Activated T-helper 2 cell treated with anti-CD3 and anti-CD28 coated beads, Interferon-gamma antibody, Interleukin-2, Interleukin-4, amounts not matched to agents 10 μg/mL and 5 μg/mL and 100 μg/mL, durations not matched to agents 14 hours and 24 hours and 36 hours (primary cell): ENCODE results near the gene CRYGS. TPM values are rescaled to one million over a fixed set of nuclear protein-coding genes. Genes with fewer than 3 reads are reported as not detected.
"Not testable (repeated sequence)": the region's sequence is repeated elsewhere in the genome, so short reads cannot be mapped to it uniquely, and the experiment has no call there.

Experiments used
- DNase-seq: peaks from one replicate; pipeline ENCODE4 v3.0.0; 2021; ENCODE audit warnings: low spot score
- H3K27ac Mint-ChIP-seq: one replicate; pipeline ENCODE4 v1.8.0; 2021; ENCODE audit warnings: mixed read lengths
- H3K27me3 Mint-ChIP-seq: one replicate; pipeline ENCODE4 v1.8.0; 2021; ENCODE audit warnings: low read depth, mixed read lengths
- H3K36me3 Mint-ChIP-seq: one replicate; pipeline ENCODE4 v1.8.0; 2021; ENCODE audit warnings: low read depth, mixed read lengths
- H3K4me1 Mint-ChIP-seq: one replicate; pipeline ENCODE4 v1.8.0; 2021; ENCODE audit warnings: low read depth, mixed read lengths
- H3K4me3 Mint-ChIP-seq: one replicate; pipeline ENCODE4 v1.8.0; 2021; ENCODE audit warnings: low read depth, mild to moderate bottlenecking, moderate library complexity, mixed read lengths
- H3K9me3 Mint-ChIP-seq: one replicate; pipeline ENCODE4 v1.8.0; 2021; ENCODE audit warnings: mixed read lengths
- intact Hi-C: fragments of 100-400 bp; cut with micrococcal nuclease; formaldehyde crosslinking; loops from one replicate; pipeline ENCODE4 v1.15.1; 2023
- total RNA-seq: library from RNA; stranded (reverse); gene quantifications from 2 replicates; pipeline ENCODE4 v1.2.3, GENCODE V29; 2022

CRYGS gene
- total RNA-seq, result 3.8 and 5.6 TPM in 2 replicates

DNA sequence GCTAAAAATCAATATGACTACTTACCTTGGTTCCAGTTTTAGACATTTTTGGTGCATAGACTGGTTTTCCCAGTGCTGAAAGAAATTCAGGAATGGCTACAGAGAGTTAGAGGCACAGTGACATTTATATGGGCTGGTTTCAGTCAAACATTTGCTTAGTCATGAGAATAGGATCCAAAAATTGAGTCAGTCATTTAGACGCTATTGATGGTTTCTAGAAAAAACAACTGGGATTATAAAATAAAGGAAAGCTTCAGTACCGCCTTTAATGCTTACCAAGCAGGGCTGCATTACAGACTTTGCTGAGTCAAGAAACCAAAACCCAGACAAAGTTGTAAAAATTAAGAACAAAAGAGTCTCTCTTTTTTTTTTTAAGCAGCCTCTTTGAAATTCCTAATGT lies at the start of gene CRYGS:
Gene CRYGS (minus strand): TSS at position 100 of the 400 bp plus-strand sequence. CDS start 54 bp downstream, at position 46.
- Mint-ChIP-seq H3K9me3 (no peaks in the 10 kb centered on the region), H3K4me1 (peaks cover 11% of the 10 kb centered on the region), H3K4me3 (no peak within 1 kb of the TSS), H3K27me3 (no peaks in the 10 kb centered on the region), H3K27ac (no peak within 1 kb of the TSS), H3K36me3 (peaks cover 29% of the 10 kb centered on the region)
- no peak for DNase-seq
- intact Hi-C loops, result loop anchor here (5.0 kb wide), 1 partner anchor 437 kb away; the partner anchor contains the start of gene ETV5

DNA sequence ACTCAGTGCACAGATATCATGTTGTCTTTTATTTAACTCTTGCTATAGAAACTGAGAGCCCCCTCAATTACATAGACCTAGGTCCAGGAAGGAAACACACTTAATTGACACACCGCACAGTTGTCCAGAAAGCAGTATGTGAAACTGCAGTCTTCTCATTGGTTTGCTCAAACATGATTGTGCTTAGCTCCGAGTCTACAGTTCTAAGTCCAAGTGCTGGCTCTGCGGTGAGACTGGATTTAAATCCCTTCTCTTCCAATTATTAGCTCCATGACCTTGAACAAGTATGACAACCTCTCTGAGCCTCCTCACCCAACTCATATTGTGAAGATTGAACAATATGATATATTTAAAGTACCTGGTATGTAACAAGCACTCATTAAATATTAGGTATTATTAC lies 49.7 kb upstream of the CRYGS start:
- Mint-ChIP-seq H3K4me1 (peaks cover 14% of the 10 kb centered on the region), H3K36me3 (no peaks in the 10 kb centered on the region), H3K4me3 (no peak overlapping the region), H3K27ac (no peak overlapping the region), H3K27me3 (peaks cover 15% of the 10 kb centered on the region), H3K9me3 (no peaks in the 10 kb centered on the region)
- no peak for DNase-seq
- intact Hi-C loops, result no loop called here

DNA sequence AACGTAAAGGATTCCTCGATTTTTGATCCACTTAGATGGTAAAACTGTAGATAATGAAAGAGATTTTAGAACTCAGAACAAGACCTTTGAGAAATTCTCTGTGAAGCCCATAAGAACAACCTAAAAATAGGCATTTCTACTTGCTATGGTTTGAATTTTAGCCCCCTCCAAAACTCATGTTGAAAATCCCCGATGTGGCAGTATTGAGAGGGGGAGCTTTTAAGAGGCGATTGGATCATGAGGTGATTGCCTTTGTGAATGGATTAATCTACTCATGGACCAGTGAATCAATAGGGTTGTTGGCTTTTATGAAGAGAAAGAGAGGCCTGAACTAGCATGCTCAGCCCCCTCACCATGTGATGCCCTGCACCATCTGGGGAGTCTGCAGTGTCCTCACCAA lies 48.5 kb upstream of the CRYGS start:
- H3K36me3 Mint-ChIP-seq, result peaks cover 3% of the 10 kb centered on the region
- no peak for DNase-seq
- no peaks in the 10 kb centered on the region for H3K9me3 Mint-ChIP-seq
- no peak overlapping the region for H3K4me3 Mint-ChIP-seq
- intact Hi-C loops, result no loop called here
- peaks cover 13% of the 10 kb centered on the region for H3K27me3 Mint-ChIP-seq
- H3K27ac Mint-ChIP-seq, result no peak overlapping the region
- peaks cover 20% of the 10 kb centered on the region for H3K4me1 Mint-ChIP-seq

DNA sequence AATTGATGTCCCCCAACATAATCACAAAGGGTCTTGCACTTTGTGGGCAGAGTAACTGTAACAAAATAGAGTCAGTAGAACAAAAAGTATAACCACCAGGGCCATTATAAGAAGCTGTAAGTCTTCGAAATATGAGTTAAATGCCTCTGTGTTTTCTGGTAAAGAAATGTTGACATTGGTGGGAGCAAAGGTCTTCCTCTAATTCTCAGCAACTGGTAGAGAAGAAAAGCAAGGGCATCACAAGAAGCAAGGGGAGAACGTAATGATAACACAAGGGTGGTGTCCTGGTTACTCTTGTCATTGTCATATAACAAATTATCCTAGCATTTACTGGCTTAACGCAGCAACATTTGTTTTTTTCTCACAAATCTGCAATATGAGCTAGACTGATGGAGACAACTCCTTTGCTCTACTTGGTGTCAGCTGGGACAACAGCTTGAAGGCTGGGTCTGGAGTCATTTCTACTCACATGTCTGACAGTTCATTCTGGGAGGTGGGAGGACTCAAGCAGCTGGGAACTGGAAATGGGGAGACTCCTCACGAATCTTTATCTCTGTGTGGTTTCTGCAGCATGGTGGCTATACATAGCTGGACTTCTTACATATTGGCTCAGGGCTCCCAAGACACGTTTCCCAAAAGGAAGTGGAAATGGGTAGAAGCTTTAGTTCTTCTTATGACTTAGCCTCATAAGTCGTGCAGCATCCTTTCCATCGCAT lies 46.6 kb upstream of the CRYGS start:
- H3K27ac Mint-ChIP-seq, result no peak overlapping the region
- no peak overlapping the region for H3K4me3 Mint-ChIP-seq
- peaks cover 16% of the 10 kb centered on the region for H3K4me1 Mint-ChIP-seq
- peaks cover 9% of the 10 kb centered on the region for H3K27me3 Mint-ChIP-seq
- intact Hi-C loops, result no loop called here
- H3K36me3 Mint-ChIP-seq, result peaks cover 8% of the 10 kb centered on the region
- no peak for DNase-seq
- no peaks in the 10 kb centered on the region for H3K9me3 Mint-ChIP-seq

DNA sequence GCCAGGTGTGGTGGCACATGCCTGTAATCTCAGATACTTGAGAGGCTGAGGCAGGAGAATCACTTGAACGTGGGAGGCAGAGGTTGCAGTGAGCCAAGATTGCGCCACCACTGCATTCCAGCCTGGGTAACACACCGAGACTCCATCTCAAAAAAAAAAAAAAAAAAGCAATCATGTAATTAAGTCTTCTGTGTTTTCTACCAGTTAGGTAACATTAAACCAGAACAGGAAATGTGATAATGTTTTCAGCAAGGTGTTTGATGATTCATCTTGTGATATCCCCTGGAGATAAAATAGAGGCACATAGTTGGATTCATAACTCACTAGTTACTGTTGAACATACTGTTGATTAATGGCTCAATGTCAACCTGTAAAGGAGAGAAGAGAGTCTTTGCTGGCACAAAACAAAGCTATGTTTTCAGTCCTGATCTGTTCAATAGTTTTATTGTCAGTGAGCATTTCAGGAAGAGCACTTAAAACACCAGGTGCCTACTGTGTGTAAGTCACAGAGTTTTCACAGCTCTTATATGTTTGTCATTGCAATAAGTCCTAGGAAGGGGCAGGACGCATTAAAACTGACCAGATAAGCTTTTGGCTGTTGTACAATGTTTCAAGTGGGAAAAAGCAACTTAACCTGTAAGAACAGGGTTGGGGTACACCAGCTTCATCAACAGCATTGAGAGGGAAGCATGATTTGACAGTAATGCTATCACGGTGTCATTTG lies 45.8 kb upstream of the CRYGS start:
- Mint-ChIP-seq H3K4me1 (peaks cover 16% of the 10 kb centered on the region), H3K36me3 (peaks cover 15% of the 10 kb centered on the region), H3K27ac (no peak overlapping the region), H3K9me3 (no peaks in the 10 kb centered on the region), H3K27me3 (peaks cover 9% of the 10 kb centered on the region), H3K4me3 (no peak overlapping the region)
- intact Hi-C loops, result no loop called here
- no peak for DNase-seq

DNA sequence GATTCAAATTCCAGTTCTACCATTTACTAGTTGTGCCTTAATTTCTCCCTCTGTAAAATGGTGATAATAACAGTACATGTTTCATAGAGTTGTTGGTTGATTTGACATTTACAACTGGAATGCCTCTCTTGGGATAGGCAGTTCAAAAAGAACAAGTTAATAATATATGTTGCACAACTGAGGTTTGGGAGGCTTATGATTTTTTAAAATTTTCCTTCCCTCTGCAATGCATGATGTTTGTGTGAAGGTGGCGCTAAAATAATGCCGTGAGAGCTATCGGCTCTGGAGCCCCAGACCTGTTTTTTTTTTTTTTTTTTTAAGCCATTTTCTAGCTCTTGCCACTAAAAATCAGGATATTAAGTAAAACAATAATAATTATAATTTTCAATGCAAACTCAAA lies 44.9 kb upstream of the CRYGS start:
- peaks cover 16% of the 10 kb centered on the region for H3K4me1 Mint-ChIP-seq
- no peak for DNase-seq
- H3K9me3 Mint-ChIP-seq, result no peaks in the 10 kb centered on the region
- H3K4me3 Mint-ChIP-seq, result no peak overlapping the region
- peaks cover 7% of the 10 kb centered on the region for H3K27me3 Mint-ChIP-seq
- intact Hi-C loops, result no loop called here
- H3K36me3 Mint-ChIP-seq, result peaks cover 24% of the 10 kb centered on the region
- no peak overlapping the region for H3K27ac Mint-ChIP-seq

DNA sequence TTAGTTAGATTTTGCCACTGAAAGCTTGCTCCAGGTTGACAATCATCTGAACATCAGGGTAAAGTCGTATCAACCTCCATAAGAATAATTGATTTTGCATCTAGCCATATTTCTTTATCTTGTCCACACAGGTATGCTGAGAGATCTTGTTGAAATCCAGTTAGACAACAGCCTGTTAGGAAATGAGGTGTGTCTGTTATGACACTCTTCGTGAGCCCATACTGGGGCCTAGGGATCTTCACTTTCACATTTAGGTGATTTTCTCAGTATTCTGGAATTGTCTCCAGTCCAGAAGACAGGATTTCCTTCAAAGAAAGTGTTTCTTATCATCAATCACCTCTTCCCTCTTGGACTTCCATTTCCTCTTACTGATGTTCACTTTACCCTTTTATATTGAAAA lies 44.5 kb upstream of the CRYGS start:
- Mint-ChIP-seq H3K27me3 (peaks cover 7% of the 10 kb centered on the region), H3K4me1 (peaks cover 16% of the 10 kb centered on the region), H3K4me3 (no peak overlapping the region), H3K9me3 (no peaks in the 10 kb centered on the region), H3K36me3 (peaks cover 29% of the 10 kb centered on the region), H3K27ac (no peak overlapping the region)
- DNase-seq, result no peak
- intact Hi-C loops, result no loop called here

DNA sequence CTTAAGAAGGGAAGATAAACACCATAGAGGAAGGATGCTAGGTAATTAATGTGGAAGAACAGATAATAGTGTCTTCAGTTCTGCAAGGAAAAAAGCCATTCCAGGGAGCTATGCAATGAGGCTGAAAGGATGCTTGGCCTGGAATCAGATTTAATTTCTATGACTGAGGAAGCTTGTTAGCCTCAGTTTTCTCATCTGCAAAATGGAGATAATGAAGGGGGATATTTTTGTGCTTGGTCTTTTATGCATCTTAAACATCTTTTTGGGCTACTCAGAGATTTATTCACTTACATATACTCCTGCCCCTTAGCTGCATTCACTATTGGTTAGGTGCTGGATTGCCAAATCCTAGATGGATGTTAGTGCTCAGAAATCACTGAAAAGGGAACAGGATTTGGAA lies 43.0 kb upstream of the CRYGS start:
- H3K27me3 Mint-ChIP-seq, result peaks cover 3% of the 10 kb centered on the region
- no peak for DNase-seq
- no peaks in the 10 kb centered on the region for H3K9me3 Mint-ChIP-seq
- no peak overlapping the region for H3K27ac Mint-ChIP-seq
- H3K36me3 Mint-ChIP-seq, result peaks cover 44% of the 10 kb centered on the region
- H3K4me3 Mint-ChIP-seq, result no peak overlapping the region
- intact Hi-C loops, result no loop called here
- peaks cover 16% of the 10 kb centered on the region for H3K4me1 Mint-ChIP-seq

DNA sequence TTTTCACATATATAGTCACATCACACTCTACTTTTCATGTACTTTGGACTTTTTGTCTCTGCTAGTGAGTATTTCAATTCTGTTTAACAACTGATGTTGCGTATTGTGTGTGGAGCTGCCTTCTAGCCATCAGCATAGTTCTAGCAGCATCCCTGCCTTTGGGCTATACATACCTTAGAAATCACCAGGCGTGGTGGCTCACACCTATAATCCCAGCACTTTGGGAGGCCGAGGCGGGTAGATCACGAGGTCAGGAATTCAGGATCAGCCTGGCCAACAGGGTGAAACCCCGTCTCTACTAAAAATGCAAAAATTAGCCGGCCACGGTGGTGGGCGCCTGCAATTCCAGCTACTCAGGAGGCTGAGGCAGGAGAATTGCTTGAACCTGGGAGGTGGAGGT lies 42.1 kb upstream of the CRYGS start:
- peaks cover 16% of the 10 kb centered on the region for H3K4me1 Mint-ChIP-seq
- H3K4me3 Mint-ChIP-seq, H3K9me3 Mint-ChIP-seq, H3K27me3 Mint-ChIP-seq, H3K27ac Mint-ChIP-seq, intact Hi-C loops, DNase-seq: not testable (repeated sequence)
- H3K36me3 Mint-ChIP-seq, result peaks cover 53% of the 10 kb centered on the region

DNA sequence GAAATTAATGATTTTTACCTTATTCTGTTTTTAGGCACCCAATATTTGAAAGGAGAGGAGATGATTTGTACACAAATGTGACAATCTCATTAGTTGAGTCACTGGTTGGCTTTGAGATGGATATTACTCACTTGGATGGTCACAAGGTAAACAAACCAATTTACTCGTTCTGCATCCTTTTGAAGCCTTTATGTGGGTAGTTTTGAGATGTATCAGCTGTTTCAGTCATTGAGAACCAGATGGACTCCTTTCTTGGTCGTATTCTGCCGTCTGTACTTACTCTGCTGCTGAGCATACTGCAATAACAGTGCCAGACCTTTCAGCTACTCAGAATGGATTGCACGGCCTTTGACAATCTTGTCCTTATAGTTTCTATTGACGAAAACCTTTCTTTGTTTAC lies 39.7 kb upstream of the CRYGS start:
- Mint-ChIP-seq H3K27me3 (no peaks in the 10 kb centered on the region), H3K27ac (no peak overlapping the region), H3K4me3 (no peak overlapping the region), H3K36me3 (peaks cover 70% of the 10 kb centered on the region), H3K9me3 (no peaks in the 10 kb centered on the region), H3K4me1 (peaks cover 6% of the 10 kb centered on the region)
- intact Hi-C loops, result no loop called here
- no peak for DNase-seq

DNA sequence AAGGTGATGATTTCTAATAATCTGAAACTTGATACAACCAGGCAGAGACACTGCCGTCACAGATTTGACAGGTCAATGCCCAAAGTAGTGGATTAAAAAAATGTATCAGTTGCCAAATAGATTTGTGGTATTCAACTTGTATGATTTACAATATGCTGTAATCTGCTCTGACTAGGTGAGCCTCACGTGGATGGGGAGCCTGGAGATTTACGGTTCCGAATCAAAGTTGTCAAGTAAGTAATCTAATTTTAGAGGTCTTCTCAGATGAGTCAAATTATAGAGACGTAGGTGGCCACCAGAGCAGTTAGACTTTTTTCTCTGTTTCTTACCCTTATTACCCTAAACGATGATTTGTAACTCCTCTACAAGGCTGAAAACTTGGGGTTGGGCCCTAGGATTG lies 38.4 kb upstream of the CRYGS start:
- intact Hi-C loops, result no loop called here
- H3K36me3 Mint-ChIP-seq, result peaks cover 80% of the 10 kb centered on the region
- peaks cover 1% of the 10 kb centered on the region for H3K4me1 Mint-ChIP-seq
- H3K27ac Mint-ChIP-seq, result no peak overlapping the region
- H3K27me3 Mint-ChIP-seq, result no peaks in the 10 kb centered on the region
- no peaks in the 10 kb centered on the region for H3K9me3 Mint-ChIP-seq
- no peak overlapping the region for H3K4me3 Mint-ChIP-seq
- no peak for DNase-seq

DNA sequence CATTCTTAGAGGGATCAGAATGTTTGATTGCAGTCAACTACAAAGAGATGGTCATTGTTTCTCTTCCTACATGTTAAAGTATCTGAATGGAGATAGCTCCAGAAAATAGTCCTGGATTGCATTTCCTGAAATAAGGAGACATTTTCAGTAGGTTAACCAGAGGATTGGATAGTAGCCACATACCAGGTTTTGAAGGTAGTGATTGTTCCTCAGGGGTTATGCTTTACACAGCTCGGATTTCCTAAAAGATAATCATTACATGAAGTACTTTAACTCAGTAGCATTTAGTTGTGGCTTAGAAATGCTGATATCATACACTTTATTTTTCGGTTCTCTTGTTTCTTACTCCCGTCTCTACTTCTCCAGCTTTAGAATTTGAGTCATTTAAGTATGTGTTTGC lies 36.6 kb upstream of the CRYGS start:
- Mint-ChIP-seq H3K4me1 (peaks cover 1% of the 10 kb centered on the region), H3K36me3 (peaks cover 91% of the 10 kb centered on the region), H3K4me3 (no peak overlapping the region), H3K27me3 (no peaks in the 10 kb centered on the region), H3K27ac (no peak overlapping the region), H3K9me3 (no peaks in the 10 kb centered on the region)
- no peak for DNase-seq
- intact Hi-C loops, result no loop called here

DNA sequence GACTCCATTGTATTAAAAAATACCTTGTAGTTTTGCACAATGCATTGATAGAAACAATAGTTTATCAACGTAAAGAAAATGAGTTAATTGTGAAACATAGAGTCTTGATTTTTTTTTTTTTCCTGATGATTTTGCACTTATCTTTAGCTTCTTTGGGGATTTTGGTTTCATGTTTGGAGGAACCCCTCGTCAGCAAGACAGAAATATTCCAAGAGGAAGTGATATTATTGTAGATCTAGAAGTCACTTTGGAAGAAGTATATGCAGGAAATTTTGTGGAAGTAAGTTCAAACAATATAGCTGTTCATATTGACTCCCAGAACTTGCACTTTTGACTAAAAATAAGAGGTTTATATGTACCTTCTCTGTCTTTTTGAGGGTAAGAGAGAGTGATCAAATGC lies 33.3 kb upstream of the CRYGS start:
- peaks cover 10% of the 10 kb centered on the region for H3K4me1 Mint-ChIP-seq
- DNase-seq, result no peak
- no peak overlapping the region for H3K4me3 Mint-ChIP-seq
- intact Hi-C loops, result no loop called here
- peaks cover 89% of the 10 kb centered on the region for H3K36me3 Mint-ChIP-seq
- H3K27me3 Mint-ChIP-seq, result no peaks in the 10 kb centered on the region
- H3K27ac Mint-ChIP-seq, result no peak overlapping the region
- no peaks in the 10 kb centered on the region for H3K9me3 Mint-ChIP-seq
